ENCODE measurements around the gene TPRA1. TPM values are rescaled to one million over a fixed set of nuclear protein-coding genes. Genes with fewer than 3 reads are reported as not detected.

The TPRA1 gene
- polyA plus RNA-seq, 2 of the 4 experiments (the other 2 are of a cell fraction): 13.5 to 19.5 TPM

- no peak for FAIRE-seq
- CTCF ChIA-PET: interaction anchor here (0.7 to 2.2 kb wide), 3 partner anchors 15 to 35 kb away, joined by 3 to 10 read pairs (median 3); no protein-coding TSS in a partner anchor
These were observed 61.0 kb downstream of the TPRA1 start for GRCh38 chr3:127529346-127530188.

More at GRCh38 chr3:127529346-127530188, 61.0 kb downstream of the TPRA1 start:
- TF ChIP-seq CHD2 (IDR thresholded peaks at IDR 0.05; ENCODE audit: low read length, partially characterized antibody) (no peak), BCL3 (IDR thresholded peaks at IDR 0.05) (no peak), ELK1 (IDR thresholded peaks at IDR 0.05; ENCODE audit: low read depth, low read length) (no peak), REST (IDR thresholded peaks at IDR 0.05) (no peak), SREBF2 (IDR thresholded peaks at IDR 0.05) (no peak), HMGXB4 (CRISPR knock-in tag; IDR thresholded peaks at IDR 0.05; ENCODE audit: borderline replicate concordance) (no peak), CBX2 (IDR thresholded peaks at IDR 0.05; ENCODE audit: borderline replicate concordance, low read depth) (no peak), ZSCAN20 (CRISPR knock-in tag; IDR thresholded peaks at IDR 0.05) (no peak), EHMT2 (IDR thresholded peaks at IDR 0.05; ENCODE audit: low read depth) (no peak), ZFP36 (IDR thresholded peaks at IDR 0.05; ENCODE audit: borderline replicate concordance, partially characterized antibody) (no peak), MAX (IDR thresholded peaks at IDR 0.05) (no peak), HEYL (CRISPR knock-in tag; IDR thresholded peaks at IDR 0.05) (no peak), RAD21 (conservative IDR thresholded peaks at IDR 0.05 in 1 of 2, IDR thresholded peaks at IDR 0.05 in 1 of 2) (no peak), RNF2 (IDR thresholded peaks at IDR 0.05; ENCODE audit: borderline replicate concordance, low read depth) (no peak)
- Histone ChIP-seq H3K4me3 (no peak overlapping the region), H3K4me2 (no peak overlapping the region), H3K4me1 (peaks cover 12% of the 10 kb centered on the region; the same call in 2 of the 3 replicates), H3K9me3 (no peaks in the 10 kb centered on the region), H3K27ac (no peak overlapping the region)
- ATAC-seq (no peak), DNase-seq (ENCODE audit: low read depth in 1 of 2, low spot score in 1 of 2) (no peak)
- POLR2A ChIA-PET: no interaction called here
- WGBS (ENCODE audit: missing lambda C conversion rate): 46% methylated on average over 9 of the region's 9 CpGs

Measured in A549 (cell line).